Smooth muscle cell (in vitro differentiated cells): ENCODE results near the gene ADAMTS4. TPM values are rescaled to one million over a fixed set of nuclear protein-coding genes. Genes with fewer than 3 reads are reported as not detected.

ENCODE experiments used
- DNase-seq: peaks from one replicate; lab custom pipeline; 2025; ENCODE audit not compliant: unreplicated experiment; lab: John Stamatoyannopoulos, UW
- H2AFZ ChIP-seq: fragments of 200-600 bp; sonication (generic); 2 replicates; pipeline ENCODE4 v1.6.0; 2016; ENCODE audit warnings: antibody characterized with exemption, low read depth, mild to moderate bottlenecking
- H3F3A ChIP-seq: fragments of 200-600 bp; sonication (generic); 2 replicates; pipeline ENCODE4 v1.6.0; 2017; ENCODE audit warnings: antibody characterized with exemption, low read depth
- H3K27ac ChIP-seq: fragments of 200-600 bp; sonication (generic); 2 replicates; pipeline ENCODE4 v1.5.1; 2016; ENCODE audit warnings: low read depth, mild to moderate bottlenecking
- H3K27me3 ChIP-seq: fragments of 200-600 bp; sonication (generic); 2 replicates; pipeline ENCODE4 v1.6.1; 2016; ENCODE audit warnings: low read depth, mild to moderate bottlenecking
- H3K36me3 ChIP-seq: fragments of 200-600 bp; sonication (generic); 2 replicates; pipeline ENCODE4 v1.5.1; 2016; ENCODE audit warnings: low read depth
- H3K4me1 ChIP-seq: fragments of 200-600 bp; sonication (generic); 2 replicates; pipeline ENCODE4 v1.5.1; 2016; ENCODE audit warnings: low read depth
- H3K4me2 ChIP-seq: fragments of 200-600 bp; sonication (generic); 2 replicates; pipeline ENCODE4 v1.6.0; 2016; ENCODE audit warnings: mild to moderate bottlenecking
- H3K4me3 ChIP-seq: fragments of 200-600 bp; sonication (generic); 2 replicates; pipeline ENCODE4 v1.5.1; 2016; ENCODE audit warnings: mild to moderate bottlenecking
- H3K79me2 ChIP-seq: fragments of 200-600 bp; sonication (generic); 2 replicates; pipeline ENCODE4 v1.6.0; 2016; ENCODE audit warnings: low read depth, mild to moderate bottlenecking
- H3K9ac ChIP-seq: fragments of 200-600 bp; sonication (generic); 2 replicates; pipeline ENCODE4 v1.6.0; 2016; ENCODE audit warnings: low read depth
- H3K9me3 ChIP-seq: fragments of 200-600 bp; sonication (generic); replicated peaks from 2 replicates; pipeline ENCODE4 v1.5.1; 2016; ENCODE audit warnings: low read depth
- H4K20me1 ChIP-seq: fragments of 200-600 bp; sonication (generic); 2 replicates; pipeline ENCODE4 v1.6.0; 2016; ENCODE audit warnings: low read depth
- CTCF ChIP-seq: fragments of 200-600 bp; sonication (generic); IDR thresholded peaks from 2 replicates; pipeline ENCODE4 v1.5.1; 2017; ENCODE audit warnings: borderline replicate concordance, mild to moderate bottlenecking, antibody characterized with exemption; ENCODE audit not compliant: insufficient read depth, poor library complexity, severe bottlenecking
- WGBS: methylation state at CpG from one replicate; pipeline ENCODE4 v1.1.7; 2016; ENCODE audit warnings: low lambda C conversion rate; 5-methylcytosine and 5-hydroxymethylcytosine counted together
- polyA plus RNA-seq: library from polyadenylated mRNA; unstranded; fragments of >200 nt; fragmentation: Nextera tagmentation; extraction: Ambion mirVana; gene quantifications from 2 replicates; pipeline ENCODE4 v1.2.1, GENCODE V29; 2016
- total RNA-seq: library from RNA; depleted of rRNA; stranded (reverse); fragments of >200 nt; gene quantifications from 2 replicates; pipeline ENCODE4 v1.2.3, GENCODE V29; 2014

Gene ADAMTS4
- total and polyA plus RNA-seq, 2 experiments from 2014 or later: 17.1 to 28.3 TPM

DNA sequence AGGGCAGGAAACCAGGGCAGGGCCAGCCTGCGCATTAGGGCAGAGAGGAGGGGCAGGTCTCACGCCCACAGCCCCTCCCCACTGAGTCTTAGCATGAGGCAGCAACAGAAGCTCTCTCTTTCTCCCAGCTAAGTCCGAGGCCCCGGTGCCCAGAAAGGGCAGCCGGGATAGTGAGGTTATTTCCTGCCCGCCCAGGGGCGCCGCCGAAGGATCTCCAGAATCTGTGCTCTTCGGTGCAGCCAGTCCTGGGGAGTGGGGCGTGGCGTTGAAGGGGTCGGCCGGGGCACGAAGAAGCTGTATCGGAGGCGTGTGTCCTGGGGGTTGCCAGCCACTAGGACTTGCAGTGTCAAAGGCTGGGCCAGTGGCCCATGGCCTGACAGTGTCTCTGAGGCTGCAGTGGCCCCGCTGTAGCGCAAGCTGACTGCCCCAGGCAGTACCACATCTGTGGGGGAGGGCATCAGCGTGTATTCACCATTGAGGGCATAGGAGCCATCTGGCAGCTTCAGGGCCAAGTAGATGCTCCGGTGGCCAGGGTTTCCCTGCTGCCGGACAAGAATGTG is 7.8 kb downstream of the ADAMTS4 start:
- H3K79me2 ChIP-seq: peaks cover 1% of the 10 kb centered on the region
- no peak for TF ChIP-seq CTCF
- no peak overlapping the region for H3K4me3 ChIP-seq
- WGBS: 87% methylated on average over 22 of the region's 22 CpGs
- H4K20me1 ChIP-seq: no peaks in the 10 kb centered on the region
- no peaks in the 10 kb centered on the region for H3F3A ChIP-seq
- DNase-seq: no peak
- H2AFZ ChIP-seq: no peak overlapping the region
- no peak overlapping the region for H3K9ac ChIP-seq
- H3K27ac ChIP-seq: no peak overlapping the region
- H3K9me3 ChIP-seq: no peaks in the 10 kb centered on the region
- no peaks in the 10 kb centered on the region for H3K27me3 ChIP-seq
- H3K36me3 ChIP-seq: no peaks in the 10 kb centered on the region
- peaks cover under 1% of the 10 kb centered on the region for H3K4me1 ChIP-seq
- no peak overlapping the region for H3K4me2 ChIP-seq

DNA sequence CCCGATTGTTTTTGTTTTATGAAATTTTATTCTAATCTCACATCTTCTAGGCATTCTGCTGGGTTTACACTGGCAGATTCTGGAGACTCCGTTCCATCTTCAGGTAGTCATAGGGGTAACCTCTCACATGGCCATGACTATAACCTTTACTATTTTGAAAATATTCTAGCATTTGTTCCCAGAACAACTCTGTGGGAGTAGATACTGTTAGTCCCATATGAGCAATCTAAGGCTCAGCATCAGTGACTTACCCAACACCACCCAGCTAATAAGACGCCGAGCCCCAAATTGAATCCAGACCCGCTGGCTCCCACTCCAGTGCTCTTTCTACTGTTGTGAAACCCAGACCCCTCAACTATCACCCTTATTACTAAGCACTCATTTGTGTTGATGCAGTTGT is 9.8 kb downstream of the ADAMTS4 start:
- Histone ChIP-seq H3K4me2 (no peak overlapping the region), H3K27ac (no peak overlapping the region), H3K4me3 (no peak overlapping the region), H3K4me1 (no peaks in the 10 kb centered on the region), H3K9ac (no peak overlapping the region), H3F3A (no peaks in the 10 kb centered on the region), H3K27me3 (no peaks in the 10 kb centered on the region), H3K9me3 (no peaks in the 10 kb centered on the region), H4K20me1 (no peaks in the 10 kb centered on the region), H3K36me3 (no peaks in the 10 kb centered on the region), H3K79me2 (no peaks in the 10 kb centered on the region), H2AFZ (no peak overlapping the region)
- DNase-seq: no peak
- no peak for TF ChIP-seq CTCF
- WGBS: 96% methylated on average over 5 of the region's 5 CpGs

DNA sequence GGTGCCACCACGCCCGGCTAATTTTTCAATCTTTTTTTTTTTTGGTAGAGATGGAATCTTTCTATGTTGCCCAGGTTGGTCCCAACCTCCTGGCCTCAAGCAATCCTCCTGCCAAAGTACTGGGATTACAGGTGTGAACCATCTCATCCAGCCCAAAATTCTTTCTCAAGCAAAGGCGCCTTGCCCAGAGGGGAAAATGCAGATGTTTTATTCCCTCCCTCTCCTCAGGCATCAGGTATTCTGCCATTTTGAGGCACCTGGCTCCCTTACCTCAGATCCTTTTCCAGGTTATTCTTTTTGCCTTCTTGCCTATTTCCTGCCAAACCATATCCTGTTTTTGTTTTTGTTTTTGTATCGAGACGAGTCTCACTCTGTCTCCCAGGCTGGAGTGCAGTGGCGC is 10.5 kb downstream of the ADAMTS4 start:
- no peak overlapping the region for H2AFZ ChIP-seq
- no peaks in the 10 kb centered on the region for H3K79me2 ChIP-seq
- WGBS: 91% methylated on average over 6 of the region's 6 CpGs
- no peaks in the 10 kb centered on the region for H3K9me3 ChIP-seq
- no peaks in the 10 kb centered on the region for H3K36me3 ChIP-seq
- no peaks in the 10 kb centered on the region for H3F3A ChIP-seq
- no peaks in the 10 kb centered on the region for H4K20me1 ChIP-seq
- no peak overlapping the region for H3K4me2 ChIP-seq
- TF ChIP-seq CTCF: no peak
- no peaks in the 10 kb centered on the region for H3K4me1 ChIP-seq
- no peak for DNase-seq
- no peak overlapping the region for H3K27ac ChIP-seq
- H3K9ac ChIP-seq: no peak overlapping the region
- H3K4me3 ChIP-seq: no peak overlapping the region
- no peaks in the 10 kb centered on the region for H3K27me3 ChIP-seq

DNA sequence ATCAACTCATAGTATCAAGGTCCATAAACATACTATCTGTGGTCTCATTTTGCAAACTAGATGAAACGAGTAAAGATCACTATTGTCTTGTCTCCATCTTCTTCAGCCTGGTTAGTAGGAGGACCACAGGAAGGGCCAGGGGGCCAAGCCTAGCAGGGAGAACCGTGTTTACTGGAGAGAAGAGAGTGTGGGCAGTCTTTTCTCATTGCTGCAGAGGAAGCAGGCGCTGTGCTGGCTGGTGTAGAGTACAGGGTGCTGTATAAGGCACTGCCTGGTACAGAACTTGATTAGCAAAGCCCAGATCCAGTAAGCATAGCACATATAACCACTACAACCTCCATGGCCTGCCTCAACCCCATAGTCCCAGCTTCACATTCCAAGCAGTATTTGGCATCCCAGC is 11.5 kb downstream of the ADAMTS4 start:
- no peak overlapping the region for H3K27ac ChIP-seq
- H3K4me3 ChIP-seq: no peak overlapping the region

More for the DNA sequence above, 11.5 kb downstream of the ADAMTS4 start:
- H3K4me1 ChIP-seq: no peaks in the 10 kb centered on the region
- no peaks in the 10 kb centered on the region for H3K36me3 ChIP-seq
- no peak overlapping the region for H2AFZ ChIP-seq
- no peak overlapping the region for H3K4me2 ChIP-seq
- no peak for TF ChIP-seq CTCF
- no peaks in the 10 kb centered on the region for H3K27me3 ChIP-seq
- H3K9me3 ChIP-seq: no peaks in the 10 kb centered on the region
- no peaks in the 10 kb centered on the region for H4K20me1 ChIP-seq
- 84% methylated on average over 3 of the region's 3 CpGs for WGBS
- no peaks in the 10 kb centered on the region for H3K79me2 ChIP-seq
- DNase-seq: no peak
- H3F3A ChIP-seq: no peaks in the 10 kb centered on the region
- H3K9ac ChIP-seq: no peak overlapping the region
